Measurements from ENCODE around the gene POLQ.
"Not testable (repeated sequence)": the region's sequence is repeated elsewhere in the genome, so short reads cannot be mapped to it uniquely, and the experiment has no call there.

Gene POLQ

GRCh38 chr3:121545574-121546455 lies at the start of gene POLQ:
TSS of gene POLQ (minus strand) at chr3:121545988. CDS start at chr3:121545877, 111 bp downstream.
- peak; percentile 72 for DNase-seq (ENCODE audit: low read depth)

- no peak for DNase-seq (ENCODE audit: low read depth)
Observed at GRCh38 chr3:121594850-121595249, 49.1 kb upstream of the POLQ start.

- not testable (repeated sequence) for DNase-seq (ENCODE audit: low read depth)
Observed at GRCh38 chr3:121593806-121594205, 48.0 kb upstream of the POLQ start.

- DNase-seq (ENCODE audit: low read depth) = no peak
Observed at GRCh38 chr3:121592856-121593702, 47.3 kb upstream of the POLQ start, which contains the start of gene FBXO40. TSS of gene FBXO40 (plus strand) at chr3:121593379. CDS start at chr3:121620576, 27,197 bp downstream.

DNA sequence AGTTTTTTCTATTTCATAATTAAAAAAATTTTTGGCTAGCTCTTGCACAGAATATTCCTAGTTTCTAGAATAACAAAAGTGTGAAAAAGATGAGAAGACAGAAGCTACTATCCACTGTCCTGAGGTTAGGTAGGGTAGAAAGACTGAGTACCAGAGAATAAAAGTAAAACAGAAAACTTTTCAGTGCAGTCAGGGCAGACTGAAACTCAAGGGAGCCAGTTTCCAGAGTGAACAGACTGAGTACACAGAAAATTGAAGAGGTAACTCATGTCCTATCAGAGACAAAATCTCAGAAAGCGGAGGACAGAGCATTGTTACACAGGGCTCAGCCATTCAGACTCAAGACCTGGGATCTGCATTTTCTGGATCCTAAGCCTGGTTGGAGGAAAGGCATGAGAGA lies 38.6 kb upstream of the POLQ start:
- DNase-seq (ENCODE audit: low read depth) = no peak

DNA sequence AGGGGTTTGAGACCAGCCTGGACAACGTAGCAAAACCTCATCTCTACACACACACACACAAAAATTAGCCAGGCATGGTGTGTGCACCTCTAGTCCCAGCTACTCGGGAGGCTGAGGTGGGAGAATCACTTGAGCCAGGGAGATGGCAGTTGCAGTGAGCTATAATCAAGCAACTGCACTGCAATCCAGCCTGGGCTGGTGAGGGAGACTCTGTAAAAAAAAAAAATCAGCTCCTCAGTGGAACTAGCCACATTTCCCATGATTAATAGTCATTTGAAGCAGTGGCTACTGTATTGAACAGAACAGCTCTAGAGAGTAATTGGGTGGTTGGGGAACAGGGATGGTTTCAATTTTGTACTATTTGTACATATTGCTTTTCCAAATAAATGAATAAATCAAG lies 35.9 kb upstream of the POLQ start:
- no peak for DNase-seq (ENCODE audit: low read depth)

DNA sequence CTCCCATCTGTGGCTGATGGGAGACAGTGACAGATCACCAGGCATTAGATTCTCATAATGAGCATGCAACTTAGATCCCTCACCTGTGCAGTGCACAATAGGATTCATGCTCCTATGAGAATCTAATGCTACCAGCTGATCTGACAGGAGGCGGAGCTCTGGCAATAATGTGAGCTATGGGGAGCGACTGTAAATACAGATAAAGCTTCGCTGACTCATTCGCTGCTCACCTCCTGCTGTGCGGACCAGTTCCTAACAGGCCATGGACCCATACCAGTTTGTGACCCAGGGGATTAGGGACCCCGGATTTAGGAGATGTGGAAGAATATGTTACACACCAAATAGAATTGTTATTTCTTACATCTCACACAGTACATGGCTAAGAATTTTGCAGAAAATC lies 28.7 kb upstream of the POLQ start:
- no peak for DNase-seq (ENCODE audit: low read depth)

DNA sequence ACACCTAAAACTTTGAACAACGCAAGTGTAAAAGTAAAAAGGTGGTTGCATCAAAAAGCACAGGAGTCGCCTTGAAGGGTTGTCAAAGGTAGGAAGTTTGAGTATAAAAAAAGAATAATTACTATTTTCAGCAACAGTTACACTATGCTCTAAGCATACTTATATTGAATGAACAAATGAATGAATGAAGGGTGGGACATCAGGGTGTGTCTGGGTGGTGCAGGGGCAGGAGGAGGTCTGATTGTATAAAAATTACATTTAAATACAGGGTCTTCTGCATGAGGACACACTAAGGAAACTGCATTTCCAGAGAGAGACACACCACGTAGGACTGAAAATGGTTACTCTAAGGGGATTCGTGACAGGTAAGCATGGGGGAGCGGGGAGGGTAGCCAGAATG lies 21.9 kb upstream of the POLQ start, which contains the start of gene ARGFX:
Gene ARGFX, plus strand, starts transcription at position 301 of the 400 bp plus-strand sequence. CDS start 2,765 bp downstream, outside the sequence.
- no peak for DNase-seq (ENCODE audit: low read depth)

GRCh38 chr3:121566773-121567172 lies 21.0 kb upstream of the POLQ start:
- DNase-seq (ENCODE audit: low read depth) = no peak

- no peak for DNase-seq (ENCODE audit: low read depth)
Observed at GRCh38 chr3:121562148-121562547, 16.4 kb upstream of the POLQ start.

- no peak for DNase-seq (ENCODE audit: low read depth)
Observed at GRCh38 chr3:121557426-121557934, 11.7 kb upstream of the POLQ start.

- DNase-seq (ENCODE audit: low read depth) = no peak
Observed at GRCh38 chr3:121552797-121553196, 7.0 kb upstream of the POLQ start.

DNA sequence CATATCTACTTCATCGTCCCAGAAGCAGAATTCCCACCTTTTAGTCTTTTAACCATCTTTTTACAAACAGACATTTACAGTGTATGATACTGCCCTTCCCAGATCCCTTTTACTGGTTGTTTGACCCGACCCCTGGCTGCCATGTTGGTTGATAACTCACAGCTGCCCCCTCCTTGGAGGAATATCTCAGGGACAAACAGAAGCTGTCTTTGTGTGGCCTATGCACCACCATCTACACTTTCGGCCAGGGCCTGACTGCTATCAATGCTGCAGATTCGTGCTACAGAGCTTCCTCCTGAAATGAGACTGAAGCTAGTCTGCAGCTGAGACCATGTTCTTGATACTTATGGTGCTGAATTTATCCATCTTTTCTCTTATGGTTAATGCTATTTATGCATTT lies 6.6 kb upstream of the POLQ start:
- DNase-seq (ENCODE audit: low read depth) = no peak

GRCh38 chr3:121545049-121545573 lies 677 bp downstream of the POLQ start:
- no peak for DNase-seq (ENCODE audit: low read depth)

DNA sequence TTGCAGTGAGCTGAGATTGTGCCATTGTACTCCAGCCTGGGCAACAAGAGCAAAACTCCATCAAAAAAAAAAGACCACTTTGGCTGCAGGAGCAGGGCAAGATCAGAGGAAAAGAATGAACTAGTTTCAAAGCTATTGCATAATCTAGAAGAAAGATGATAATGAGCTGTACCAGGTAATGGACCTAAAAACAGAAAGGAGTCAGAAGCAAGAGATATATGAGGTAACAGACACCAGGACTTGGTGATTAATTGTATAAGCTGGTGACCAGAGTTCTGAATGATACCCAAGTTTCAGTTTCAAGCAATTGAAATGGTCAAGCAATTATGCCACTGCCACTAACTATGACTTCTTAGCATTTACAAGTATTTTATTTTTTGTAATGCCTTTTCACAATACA lies 2.9 kb downstream of the POLQ start:
- no peak for DNase-seq (ENCODE audit: low read depth)

DNA sequence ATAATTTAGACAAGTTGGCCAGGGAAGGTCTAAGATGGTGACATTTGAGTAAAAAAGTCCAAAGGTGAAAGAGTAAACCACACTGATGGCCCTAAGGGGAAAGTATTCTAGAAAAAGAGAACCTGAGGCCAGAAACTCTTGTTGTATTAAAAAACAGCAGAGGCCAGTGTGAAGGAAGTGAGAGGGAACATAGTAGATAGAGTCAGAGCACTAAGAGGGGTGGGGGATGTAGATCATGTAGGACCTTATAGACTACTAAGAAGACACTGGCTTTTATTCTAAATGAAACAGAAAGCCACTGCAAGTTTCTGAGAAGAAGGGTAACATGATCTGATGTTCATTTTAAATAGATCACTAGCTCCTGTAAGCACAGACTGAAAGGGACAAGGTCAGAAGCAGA lies 14.5 kb downstream of the POLQ start:
- no peak for DNase-seq (ENCODE audit: low read depth)

DNA sequence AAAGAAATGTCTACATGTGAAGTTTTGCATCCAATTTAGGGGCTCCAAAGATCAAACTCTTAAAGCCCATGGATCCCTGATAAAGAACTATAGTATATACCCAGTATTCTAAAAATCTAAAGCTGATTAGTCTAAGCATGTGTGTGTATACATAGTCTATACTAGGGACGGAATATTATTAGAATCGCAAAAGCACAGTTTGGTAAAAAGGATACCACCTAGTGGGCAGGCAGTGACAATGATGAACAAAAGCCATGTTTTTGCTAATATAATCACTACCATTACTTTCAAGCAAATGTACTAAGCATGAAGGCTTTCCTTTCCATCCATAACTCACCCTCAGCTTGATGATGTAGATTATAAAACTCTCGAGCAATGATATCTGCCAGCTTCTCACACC lies 16.5 kb downstream of the POLQ start:
- no peak for DNase-seq (ENCODE audit: low read depth)

DNA sequence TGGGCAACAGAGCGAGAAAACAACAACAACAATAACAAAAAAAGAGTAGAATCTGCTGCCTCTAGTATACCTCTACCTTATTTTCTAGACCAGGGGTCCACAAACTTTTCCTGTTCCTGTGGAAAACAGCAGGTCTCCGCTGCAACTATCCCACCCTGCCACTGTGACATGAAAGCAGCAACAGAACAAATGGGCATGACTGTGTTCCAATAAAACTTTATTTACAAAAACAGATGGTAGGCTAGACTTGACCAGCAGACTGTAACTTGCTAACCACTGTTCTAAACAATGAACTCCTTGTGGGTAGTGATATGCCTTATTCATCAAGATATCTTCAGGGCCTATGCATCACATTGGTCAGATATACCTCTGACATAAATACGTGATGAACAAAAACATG lies 25.3 kb downstream of the POLQ start:
- DNase-seq (ENCODE audit: low read depth) = no peak

DNA sequence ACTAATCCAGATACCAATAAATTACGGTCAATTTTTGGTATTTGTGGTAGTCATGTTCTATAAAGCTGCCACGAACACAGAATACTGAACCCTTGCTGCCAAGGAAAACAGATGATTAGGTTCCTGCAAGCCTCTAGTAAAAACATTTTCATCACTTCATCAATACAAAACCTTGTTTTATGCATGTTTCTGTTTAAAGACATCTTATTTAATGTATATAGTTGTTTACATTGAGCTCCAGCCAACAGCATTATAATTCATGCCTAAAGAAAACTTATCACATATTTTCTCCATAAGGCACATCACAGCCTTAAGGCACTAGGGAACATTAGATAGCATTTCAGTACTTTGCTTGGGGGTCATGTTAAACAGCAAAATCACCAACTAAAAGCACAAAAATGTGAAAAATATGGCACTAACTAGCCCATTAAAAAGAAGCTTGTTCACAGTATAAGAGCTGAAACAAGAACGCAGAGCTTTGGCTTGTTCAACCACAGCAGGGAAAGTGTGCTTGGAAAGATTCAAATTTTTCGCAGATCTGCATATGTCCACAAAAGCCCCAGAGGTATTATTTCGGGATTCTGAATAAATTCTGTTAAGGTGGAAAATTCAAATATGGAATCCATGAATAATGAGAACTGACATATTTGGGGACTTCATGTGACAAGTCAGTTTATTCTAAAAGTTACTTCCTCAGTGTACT lies 27.7 kb downstream of the POLQ start:
- no peak for DNase-seq (ENCODE audit: low read depth)

DNA sequence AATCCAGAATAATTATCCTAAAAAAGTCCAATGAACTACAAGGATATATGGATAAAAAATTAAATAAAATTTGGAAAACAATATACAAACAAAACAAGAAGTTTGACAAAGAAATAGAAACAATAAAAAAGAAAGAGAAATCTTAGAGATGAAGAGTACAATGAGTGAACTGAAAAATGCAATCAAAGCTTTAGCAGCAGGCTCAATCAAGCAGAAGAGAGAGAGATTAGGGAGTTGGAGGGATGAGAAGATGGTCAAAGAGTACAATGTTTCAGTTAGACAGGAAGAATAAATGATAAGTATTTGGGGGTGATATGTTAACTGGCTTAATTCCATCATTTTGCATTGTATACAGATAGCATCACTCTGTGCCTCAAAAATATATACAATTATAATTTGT lies 29.9 kb downstream of the POLQ start:
- DNase-seq (ENCODE audit: low read depth) = no peak

DNA sequence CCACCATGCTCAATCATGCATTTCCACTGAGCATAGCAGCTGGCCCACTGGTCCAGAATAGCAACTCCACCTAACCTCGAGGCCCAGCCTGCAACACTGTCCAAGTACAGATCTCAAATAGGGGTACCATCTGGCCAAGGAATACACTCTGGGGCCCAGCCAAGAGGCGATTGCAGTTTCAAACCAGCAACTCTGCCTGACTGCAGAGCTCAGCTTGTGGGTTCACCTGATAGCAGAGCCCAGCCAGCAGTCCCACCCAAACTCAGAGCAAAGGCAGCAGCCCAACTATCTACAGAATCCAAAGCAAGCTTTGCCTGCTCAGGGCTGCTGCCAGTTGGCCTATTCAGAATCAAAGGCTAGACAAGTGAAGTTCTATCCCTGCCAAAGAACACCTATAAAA lies 30.5 kb downstream of the POLQ start:
- no peak for DNase-seq (ENCODE audit: low read depth)

DNA sequence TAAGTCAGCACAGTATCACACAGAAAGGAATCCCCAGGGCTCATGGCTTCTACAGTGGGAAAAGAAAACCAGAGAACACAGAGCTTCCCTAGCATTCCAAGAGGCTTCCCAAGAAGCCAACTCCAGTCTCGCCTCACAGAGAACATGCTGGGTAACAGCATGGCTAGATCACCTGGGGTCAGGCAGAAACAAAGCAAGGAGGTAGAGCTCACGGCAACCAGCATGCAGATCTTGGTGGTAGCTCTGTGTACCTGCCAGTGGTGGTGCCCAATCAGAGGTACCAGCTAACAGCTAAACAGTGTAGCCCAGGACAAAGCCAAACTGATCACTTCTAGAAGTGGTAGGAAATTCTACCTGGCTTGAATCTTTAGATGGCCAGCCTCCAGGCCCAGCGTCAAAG lies 31.3 kb downstream of the POLQ start:
- no peak for DNase-seq (ENCODE audit: low read depth)
